HG02642 (cell line): ENCODE measurements around the gene TMEM238L.

Experiments used
- ATAC-seq: cut with Tn5 transposase; IDR thresholded peaks from one replicate; pipeline ENCODE4 v1.9.1; 2021; ENCODE audit warnings: mild to moderate bottlenecking; ENCODE audit not compliant: unreplicated experiment, poor library complexity

Gene TMEM238L

DNA sequence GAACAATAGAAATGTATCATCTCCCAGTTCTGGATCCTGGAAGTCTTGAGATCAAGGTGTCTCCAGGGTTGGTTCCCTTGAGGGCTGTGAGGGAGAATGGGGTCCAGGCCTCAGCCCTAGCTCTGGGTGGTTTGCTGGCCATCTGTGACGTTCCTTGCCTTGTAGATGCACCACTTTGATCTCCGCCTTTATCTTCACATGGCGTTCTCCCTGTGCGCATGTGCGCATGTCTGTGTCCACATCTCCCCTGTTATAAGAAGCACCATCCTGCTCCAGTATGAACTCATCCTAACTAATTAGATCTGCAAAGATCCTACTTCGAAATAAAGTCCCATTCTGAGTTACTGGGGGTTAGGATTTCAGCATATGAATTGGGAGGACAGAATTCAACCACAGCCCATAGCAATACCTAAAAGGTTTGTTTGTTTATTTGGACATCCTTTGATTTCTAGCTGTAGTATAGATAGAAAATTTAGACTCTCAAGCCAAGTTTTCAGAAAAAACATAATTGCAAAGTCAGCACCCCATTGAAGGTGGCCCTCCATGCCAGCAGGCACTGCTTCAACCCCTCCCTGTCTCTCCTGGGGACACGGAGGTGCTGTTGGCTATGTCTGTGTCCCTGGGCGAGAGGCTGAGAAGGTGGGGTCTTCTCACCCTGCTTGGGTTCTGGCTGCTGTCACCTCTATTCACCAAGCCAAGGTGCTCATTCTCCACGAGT, 2.8 kb upstream of the TMEM238L start:
- ATAC-seq: no peak

DNA sequence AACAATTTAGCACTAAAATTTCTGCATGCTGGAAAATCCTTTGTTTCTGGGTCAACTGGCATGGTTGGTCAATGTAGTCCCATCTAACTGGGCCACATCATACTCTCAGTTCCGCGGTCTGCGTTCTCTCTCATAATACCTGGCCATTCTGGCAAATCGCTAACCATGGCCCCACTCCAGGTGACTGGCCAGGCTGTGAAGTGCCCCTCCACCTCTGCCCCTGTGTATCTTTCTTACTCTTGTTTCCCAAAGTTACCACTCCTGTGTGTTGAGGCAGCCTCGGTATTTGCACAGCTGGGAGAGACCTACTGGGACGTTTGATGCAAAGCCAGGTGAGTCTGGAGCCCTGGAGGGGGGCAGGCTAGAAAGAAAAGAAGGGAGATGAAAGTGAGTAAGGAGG, 2.0 kb upstream of the TMEM238L start:
- no peak for ATAC-seq

GRCh38 chr17:10804546-10804945, 647 bp upstream of the TMEM238L start:
- no peak for ATAC-seq

DNA sequence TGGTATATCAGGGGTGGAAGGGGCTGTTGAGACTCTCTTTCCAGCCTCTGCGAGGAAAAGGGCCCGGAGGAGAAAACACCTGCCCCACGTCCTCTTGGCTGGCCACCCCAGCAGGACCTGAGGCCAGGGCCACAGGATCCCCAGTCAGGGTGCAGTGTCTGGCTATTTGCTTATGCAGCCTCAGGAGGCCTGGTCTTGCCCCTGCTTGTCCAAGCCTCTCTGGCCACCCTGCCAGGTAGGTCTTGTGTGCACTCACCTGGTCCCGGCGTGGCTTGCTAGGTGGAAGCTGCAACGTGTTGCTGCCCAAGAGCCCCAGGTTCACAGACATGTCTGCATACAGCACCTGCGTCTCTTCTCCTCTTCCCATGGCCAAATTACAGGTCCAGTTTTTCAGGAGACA, 549 bp downstream of the TMEM238L start:
- no peak for ATAC-seq

- no peak for ATAC-seq
These were observed 1.2 kb downstream of the TMEM238L start for GRCh38 chr17:10802496-10803284.

DNA sequence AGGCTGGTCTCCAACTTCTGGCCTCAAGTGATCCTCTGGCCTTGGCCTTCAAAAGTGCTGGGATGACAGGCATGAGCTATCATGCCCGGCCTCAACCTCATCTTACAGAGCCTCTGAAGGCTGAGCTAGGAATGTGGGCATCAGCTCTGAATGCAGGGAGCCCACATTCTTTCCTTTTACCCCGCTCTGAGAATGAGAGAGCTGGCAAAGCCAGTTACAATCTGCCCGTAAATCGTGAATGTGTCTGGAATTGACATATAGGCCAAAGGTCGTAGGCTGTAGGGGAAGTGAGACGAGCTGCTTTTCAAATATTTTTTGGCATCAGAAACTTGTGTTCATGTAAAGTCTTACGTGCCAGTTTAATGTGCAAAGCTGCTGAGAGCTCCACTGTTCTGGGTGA, 4.5 kb downstream of the TMEM238L start:
- no peak for ATAC-seq

GRCh38 chr17:10798910-10799309, 5.0 kb downstream of the TMEM238L start:
- ATAC-seq: no peak

DNA sequence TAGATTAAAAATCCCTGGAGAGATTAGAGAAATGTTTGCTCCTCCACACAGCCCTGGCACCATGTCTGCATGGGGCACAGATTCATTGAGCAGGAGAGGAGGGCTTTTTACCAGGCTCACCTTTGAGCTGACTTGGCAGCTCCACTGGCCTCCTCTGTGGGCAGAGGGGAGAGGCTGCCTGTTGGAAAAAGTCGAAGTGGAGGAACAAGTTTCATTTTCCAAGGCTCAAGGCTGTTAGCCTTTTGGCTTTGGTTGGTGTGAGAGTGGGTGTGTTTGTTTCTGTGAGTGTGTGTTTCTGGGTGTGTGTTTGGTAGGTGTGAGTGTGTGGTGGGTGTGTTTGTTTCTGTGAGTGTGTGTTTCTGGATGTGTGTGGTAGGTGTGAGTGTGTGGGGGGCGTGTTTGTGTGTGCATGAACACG, 5.6 kb downstream of the TMEM238L start:
- ATAC-seq: no peak

GRCh38 chr17:10797476-10798328, 6.2 kb downstream of the TMEM238L start:
- no peak for ATAC-seq

DNA sequence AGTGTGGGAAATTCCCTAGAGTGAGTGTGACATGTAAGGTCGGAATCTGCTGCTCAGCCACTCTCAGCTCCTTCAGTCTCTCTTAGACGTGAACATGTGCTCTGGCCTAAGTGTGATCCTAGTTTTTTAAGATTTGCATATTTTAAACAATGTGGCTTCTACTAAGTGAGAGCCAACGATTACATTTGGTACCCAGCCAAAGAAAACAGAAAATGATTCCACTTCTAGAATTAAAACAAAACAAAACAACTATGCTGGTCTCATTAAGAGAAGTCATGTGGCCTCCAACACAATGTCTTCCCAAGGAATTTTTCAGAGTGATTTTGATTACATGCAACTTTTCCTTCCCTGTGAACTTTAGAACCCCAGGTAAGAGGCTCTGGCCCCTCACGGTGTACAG, 10.1 kb downstream of the TMEM238L start:
- ATAC-seq: no peak

DNA sequence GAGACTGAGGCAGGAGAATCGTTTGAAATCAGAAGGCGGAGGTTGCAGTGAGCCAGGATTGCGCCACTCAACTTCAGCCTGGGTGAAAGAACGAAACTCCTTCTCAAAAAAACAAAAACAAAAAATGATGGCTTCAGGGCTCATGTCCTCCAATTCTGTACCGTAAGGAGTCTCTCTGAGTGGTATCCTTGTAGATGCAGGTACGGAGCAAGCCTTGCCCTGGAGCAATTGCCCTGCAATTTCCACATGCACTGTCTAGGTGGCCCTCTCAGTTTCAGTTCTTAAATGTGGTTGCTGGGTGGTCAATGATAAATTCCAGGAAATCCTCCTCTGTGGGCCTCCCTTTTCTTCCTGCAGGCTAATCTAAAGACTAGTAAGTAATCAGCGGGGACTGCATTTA, 10.6 kb downstream of the TMEM238L start:
- ATAC-seq: no peak

- ATAC-seq: no peak
These were observed 11.7 kb downstream of the TMEM238L start for GRCh38 chr17:10792151-10792550.

DNA sequence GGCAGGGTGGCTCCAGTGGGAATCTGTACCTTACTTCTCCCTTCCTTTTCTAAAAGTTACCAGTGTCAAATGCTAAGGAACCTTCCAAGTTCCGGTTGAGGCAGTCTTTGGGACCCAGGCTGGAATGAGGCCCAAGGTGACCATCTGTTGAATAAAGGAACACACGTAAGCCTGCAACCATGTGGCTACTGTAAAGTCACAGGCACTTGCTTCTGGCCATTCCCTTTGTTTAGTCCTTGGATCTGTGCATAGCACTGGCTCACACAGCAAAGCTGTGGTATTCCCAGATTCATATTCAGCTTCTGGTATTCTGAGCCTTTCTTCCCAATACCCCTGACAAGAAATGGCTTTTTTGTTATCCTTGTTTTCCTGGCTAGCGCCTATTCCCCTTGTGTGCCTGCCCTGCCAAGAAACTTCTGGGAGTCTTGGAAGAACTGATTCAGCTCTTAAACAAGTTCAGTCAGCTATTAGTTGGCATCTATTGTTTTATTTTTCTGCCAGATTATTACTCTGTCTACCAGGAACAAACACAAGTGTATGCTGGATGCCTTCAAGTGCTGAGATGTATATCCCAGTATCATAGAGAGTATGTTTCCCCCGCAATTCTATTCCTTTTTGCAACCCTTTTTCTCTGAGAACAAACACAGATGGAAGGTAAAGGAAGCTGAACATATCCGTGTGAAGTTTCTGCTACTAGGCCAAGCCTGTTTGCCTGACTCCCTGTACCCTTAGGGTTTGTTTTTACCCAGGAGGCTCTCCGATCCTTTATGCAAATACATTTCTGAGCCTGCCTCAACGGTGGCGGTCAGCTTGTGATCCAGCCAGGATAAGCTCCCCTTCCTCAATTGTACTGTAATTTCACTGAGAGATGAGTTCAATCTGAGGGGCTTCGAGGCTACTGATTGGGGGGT, 13.2 kb downstream of the TMEM238L start:
- no peak for ATAC-seq

GRCh38 chr17:10789694-10790271, 14.1 kb downstream of the TMEM238L start:
- no peak for ATAC-seq

DNA sequence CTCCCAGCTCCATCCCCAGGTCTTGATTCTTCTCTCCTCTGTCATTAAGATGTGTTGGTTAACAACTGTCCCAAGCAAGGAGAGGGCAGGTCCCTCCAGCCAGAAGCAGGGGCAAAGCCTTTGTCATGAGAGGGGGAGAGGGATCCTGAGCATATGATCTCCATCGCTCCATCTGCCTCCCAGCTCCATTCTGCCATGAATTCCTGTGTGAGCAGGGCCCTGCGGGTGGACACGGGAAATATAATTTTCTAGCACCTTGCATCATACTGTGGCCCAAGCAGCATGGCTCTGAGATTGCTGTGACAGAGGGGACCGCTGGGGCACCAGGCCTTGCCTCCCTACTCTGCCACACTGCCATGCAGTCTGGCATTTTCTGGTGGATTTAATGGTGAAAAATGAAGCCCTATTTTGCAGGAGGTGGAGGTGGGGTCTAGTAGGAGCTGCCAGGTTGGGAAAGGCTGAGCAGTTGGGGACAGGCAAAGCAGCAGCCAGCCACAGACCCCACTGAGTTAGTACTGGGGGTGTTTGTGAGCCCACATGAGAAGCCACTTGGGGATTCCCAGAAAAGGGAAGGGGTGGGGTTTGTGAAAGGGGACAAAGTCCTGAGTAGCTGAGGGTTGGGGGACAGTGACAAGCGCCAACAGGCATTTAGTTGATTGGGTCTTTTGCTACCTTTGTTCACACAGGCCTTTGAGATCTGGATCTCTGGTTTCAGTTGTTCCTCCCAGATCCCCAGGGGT, 16.4 kb downstream of the TMEM238L start:
- no peak for ATAC-seq

DNA sequence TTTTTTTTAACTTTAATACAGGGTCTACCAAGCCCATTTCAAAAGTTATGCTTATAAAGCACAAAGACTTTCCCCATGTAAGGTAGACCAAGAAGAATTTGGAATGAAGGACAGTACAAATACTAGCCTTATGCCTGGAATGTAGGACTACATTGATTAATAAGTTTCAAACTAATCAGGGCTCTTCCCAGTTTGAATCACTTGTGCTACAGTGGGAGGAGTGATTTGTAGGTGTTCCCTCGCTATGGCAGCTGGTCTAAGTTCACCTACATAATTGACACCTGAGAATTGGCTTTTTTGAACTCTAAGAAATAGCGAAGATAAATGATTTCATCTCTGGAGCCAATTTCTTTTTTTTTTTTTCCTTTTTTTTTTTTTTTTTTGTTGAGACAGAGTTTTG, 18.6 kb downstream of the TMEM238L start:
- ATAC-seq: no peak

- ATAC-seq: no peak
These were observed 24.3 kb downstream of the TMEM238L start for GRCh38 chr17:10779609-10780008.

DNA sequence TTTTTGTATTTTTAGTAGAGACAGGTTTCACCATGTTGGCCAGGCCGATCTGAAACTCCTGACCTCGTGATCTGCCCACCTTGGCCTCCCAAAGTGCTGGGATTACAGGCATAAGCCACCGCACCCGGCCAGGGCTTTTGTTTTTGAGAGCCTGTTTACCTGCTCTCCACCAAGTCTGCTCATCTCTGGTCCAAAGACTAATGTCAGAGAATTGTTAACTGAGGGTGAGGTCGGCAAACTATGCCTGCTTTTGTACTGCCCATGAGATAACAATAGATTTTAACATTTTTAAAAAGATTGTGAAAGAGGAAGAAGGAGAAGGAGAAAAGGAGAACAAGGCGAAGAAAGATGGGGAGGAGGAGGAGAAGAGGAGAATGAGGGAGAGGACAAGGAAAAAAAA, 26.0 kb downstream of the TMEM238L start:
- no peak for ATAC-seq
